Tibial nerve (tissue), 4 donors: ENCODE results near the gene NUB1.

Experiments used
- CTCF ChIP-seq, 5 experiments: fragments of 200-600 bp in 3 of 5; fragments of 450-650 bp in 2 of 5; sonication (generic) in 3 of 5; IDR thresholded peaks; one replicate each; pipeline ENCODE4 v1.5.1; 2016 to 2019; ENCODE audit warnings: antibody characterized with exemption in 5 of 5, mild to moderate bottlenecking in 3 of 5, moderate library complexity in 2 of 5
- EP300 ChIP-seq, 2 donors: sonication (generic); formaldehyde crosslinking; IDR thresholded peaks; one replicate each; pipeline ENCODE4 v1.6.1; 2017; ENCODE audit warnings: antibody characterized with exemption in 2 of 2, mild to moderate bottlenecking in 1 of 2
- POLR2A ChIP-seq, 2 donors: fragments of 450-650 bp; IDR thresholded peaks; one replicate each; pipeline ENCODE4 v1.6.1; 2017; ENCODE audit warnings: antibody characterized with exemption in 2 of 2, mild to moderate bottlenecking in 2 of 2, moderate library complexity in 2 of 2

DNA sequence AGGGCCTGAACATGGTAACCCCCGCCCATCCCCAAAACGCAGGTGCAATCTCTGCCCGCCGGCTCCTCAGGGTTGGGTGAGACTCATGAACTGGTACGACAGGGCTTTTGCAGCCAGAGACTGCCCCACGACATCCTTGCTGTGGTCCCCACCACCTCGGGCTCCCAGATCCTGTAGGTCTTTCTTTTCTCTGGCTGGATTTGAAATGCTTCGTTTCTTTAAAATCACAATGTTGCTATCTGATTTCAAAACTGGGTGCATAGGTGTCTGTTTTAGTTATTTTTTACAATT lies 46.3 kb downstream of the NUB1 start:
- TF ChIP-seq CTCF (IDR thresholded peaks at IDR 0.05) = no peak
- no peak for TF ChIP-seq POLR2A (IDR thresholded peaks at IDR 0.05)
- no peak for TF ChIP-seq EP300 (IDR thresholded peaks at IDR 0.05)
